Esophagus muscularis mucosa (tissue), 3 donors: ENCODE results near the gene PON1.

Experiments
- CTCF ChIP-seq, 3 experiments: fragments of 200-600 bp in 2 of 3; fragments of 450-650 bp in 1 of 3; sonication (generic) in 2 of 3; IDR thresholded peaks; one replicate each; pipeline ENCODE4 v1.5.1; 2017 to 2019; ENCODE audit warnings: antibody characterized with exemption in 3 of 3, mild to moderate bottlenecking in 2 of 3, moderate library complexity in 1 of 3
- POLR2A ChIP-seq: fragments of 450-650 bp; IDR thresholded peaks from one replicate; pipeline ENCODE4 v1.6.1; 2017; ENCODE audit warnings: antibody characterized with exemption, moderate library complexity, mild to moderate bottlenecking, low read depth
- POLR2AphosphoS5 ChIP-seq, 2 donors: sonication (generic); formaldehyde crosslinking; IDR thresholded peaks; one replicate each; pipeline ENCODE4 v1.6.1; 2017; ENCODE audit warnings: antibody characterized with exemption in 2 of 2

DNA sequence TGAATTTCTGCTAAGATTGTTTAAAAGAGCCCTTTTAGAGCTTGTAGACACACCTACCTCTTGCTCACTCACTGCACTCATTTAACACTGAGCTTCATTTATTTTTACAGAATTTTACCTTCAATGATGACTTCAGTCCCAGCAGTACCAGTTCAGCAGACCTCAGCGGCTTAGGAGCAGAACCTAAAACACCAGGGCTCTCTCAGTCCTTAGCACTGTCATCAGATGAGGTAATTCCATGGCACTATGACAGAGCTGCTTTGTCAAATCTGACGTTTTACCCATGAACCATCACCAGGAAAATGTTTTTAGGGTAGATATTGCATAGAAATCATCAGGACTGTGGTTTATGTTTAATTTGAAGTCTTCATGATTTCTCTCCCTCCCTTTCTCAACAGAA, 38.2 kb downstream of the PON1 start:
- TF ChIP-seq POLR2A (no peak), CTCF (IDR thresholded peaks at IDR 0.05) (no peak), POLR2AphosphoS5 (IDR thresholded peaks at IDR 0.05) (no peak)
